GM19395 (cell line): Measurements from ENCODE around the gene TOMM7.
"Not testable (repeated sequence)": the region's sequence is repeated elsewhere in the genome, so short reads cannot be mapped to it uniquely, and the experiment has no call there.

ENCODE experiments used
- ATAC-seq: cut with Tn5 transposase; IDR thresholded peaks from one replicate; pipeline ENCODE4 v1.9.1; 2021; ENCODE audit warnings: mild to moderate bottlenecking, moderate library complexity; ENCODE audit not compliant: unreplicated experiment

The TOMM7 gene

DNA sequence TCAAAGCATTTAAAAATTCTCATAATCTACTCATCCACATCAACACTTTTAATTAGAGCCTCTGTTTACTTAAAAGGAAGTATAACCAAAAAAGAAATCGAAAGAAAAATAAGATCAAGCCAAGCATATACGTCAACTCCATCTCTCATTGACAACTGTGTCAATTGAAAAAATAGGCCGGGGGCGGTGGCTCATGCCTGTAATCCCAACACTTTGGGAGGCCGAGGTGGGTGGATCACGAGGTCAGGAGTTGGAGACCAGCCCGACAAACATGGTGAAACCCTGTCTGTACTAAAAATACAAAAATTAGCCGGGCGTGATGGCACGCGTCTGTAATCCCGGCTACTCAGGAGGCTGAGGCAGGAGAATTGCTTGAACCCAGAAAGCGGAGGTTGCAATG, 32.0 kb downstream of the TOMM7 start:
- not testable (repeated sequence) for ATAC-seq

DNA sequence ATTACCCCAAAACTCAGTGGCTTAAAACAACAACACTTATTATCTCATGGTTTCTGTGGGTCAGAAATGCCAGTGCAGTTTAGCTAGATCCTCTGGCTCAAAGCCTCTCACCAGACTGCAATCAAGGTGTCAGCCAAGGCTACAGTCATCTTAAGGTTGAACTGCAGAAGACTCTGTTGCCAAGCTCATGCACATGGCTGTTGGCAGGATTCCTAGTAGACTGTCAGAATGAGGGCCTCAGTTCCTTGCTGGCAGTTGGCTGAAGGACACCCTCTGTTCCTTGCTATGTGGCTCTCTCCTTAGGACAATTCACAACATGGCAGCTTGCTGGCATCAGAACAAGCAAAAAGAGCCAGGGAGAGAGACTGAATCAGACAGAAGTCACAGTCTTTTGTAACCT, 34.7 kb downstream of the TOMM7 start:
- ATAC-seq: no peak

DNA sequence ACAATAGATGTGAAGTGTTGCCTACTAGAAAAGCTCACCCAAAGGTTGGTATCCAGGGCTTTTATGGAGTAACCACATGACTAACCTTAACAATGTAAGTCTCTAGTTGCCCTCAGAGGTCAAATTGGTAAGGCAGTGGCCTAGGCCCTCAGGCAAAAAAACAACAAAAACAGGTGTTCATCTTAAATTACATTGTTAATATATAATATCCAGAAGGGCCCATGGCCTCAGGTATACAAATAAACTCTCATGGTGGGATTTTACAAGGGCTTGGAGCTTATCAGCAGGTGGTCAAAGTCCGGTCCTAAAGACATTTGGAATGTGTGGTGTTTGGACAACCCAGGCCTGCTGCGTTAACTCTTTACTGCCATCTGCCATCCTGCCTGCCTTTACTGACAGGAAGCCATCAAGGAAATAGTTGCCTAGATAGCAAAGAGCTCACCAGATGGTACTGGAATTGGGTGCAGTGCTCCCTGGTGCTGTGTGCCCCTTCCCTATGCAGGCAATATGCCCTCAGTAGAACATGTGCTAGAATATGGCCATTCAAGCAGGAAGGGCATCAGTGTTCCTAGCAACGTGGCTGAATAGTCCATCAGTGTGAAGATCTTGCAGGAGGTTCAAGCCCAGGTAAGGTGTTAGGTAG, 36.2 kb downstream of the TOMM7 start:
- no peak for ATAC-seq

DNA sequence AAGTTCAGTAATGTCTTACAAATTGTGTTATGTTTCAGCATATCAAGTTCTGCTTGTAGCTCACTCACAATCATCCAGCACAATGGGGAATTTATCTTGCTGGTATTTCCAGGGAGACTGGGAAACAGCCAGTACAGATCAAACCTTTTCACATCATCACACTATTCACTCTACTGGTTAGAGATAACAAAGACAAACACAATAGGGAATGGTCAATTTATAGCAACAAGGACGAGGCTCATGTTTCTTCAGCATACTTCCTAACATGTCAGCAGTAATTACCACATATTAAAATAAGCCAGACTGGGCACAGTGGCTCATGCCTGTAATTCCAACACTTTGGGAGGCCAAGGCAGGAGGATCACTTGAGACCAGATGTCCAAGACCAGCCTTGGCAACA, 38.3 kb downstream of the TOMM7 start:
- ATAC-seq: no peak

DNA sequence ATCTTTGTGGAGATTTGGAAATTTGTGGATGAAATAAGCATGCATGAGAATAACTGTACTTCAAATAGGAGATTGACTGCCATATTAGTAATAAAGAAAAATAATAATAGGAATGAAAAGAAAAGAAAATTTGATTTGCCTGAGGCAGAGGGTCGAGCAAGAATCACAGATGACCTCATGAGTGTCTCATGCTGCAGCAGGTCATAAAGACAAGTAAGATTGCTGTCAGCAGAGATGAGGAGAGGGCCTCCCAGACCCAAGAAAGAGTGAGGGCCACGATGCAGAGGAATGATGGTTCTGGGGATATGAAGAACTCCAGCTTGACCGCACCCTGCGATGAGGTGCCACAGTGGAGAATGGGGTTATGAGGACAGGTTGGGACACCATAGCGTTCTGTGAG, 39.2 kb downstream of the TOMM7 start:
- no peak for ATAC-seq

DNA sequence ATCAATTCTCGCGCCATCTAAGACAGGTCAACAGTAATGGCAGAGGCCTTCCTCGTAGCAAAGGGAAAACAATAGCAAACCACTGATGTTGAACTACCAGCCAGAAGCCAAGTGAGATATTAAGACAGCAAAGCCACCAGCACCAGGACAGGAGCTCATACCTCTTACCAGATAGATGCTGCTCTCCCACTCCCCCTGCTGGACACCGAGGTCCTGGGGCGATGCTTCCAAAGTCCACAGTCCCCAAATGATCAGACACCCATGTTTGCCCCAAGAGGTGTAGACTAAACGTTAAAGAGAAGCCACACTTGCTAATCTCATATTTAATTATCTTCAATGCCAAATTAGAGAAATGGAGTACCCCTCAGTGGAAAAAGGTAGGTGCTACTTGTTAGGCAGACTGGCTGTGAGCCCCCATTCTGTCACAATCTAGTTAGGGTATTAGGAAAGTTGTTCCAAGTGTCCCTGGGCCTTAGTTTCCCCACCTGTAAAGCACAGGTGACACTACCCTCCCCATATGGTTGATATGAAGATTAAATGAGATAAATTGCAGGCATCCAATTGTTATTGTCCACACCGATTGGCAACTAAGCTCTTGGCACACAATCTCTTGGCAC, 39.9 kb downstream of the TOMM7 start:
- ATAC-seq: peak; percentile 82

DNA sequence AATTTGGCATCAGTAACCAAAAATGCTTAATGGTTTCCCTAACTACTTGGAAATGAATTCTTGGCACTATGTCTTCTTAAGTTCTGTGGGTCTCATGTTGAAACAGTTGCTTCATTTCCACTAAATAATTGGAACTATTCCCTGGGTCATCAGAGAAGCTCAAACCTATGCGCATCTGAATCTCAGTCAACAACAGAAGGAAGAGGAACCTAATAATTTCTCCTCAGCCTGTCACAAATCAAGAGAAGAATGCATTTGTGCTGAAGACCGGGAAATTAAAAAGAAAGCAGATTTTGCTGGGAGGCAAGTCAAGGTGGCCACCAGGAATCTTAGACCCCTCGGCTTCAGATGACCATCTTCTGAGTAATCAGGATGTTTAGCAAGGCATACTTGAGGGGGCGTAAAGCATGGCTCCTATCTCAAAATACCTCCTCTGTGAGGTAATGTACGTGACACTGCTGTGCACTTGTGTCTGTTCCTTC, 41.4 kb downstream of the TOMM7 start:
- no peak for ATAC-seq

DNA sequence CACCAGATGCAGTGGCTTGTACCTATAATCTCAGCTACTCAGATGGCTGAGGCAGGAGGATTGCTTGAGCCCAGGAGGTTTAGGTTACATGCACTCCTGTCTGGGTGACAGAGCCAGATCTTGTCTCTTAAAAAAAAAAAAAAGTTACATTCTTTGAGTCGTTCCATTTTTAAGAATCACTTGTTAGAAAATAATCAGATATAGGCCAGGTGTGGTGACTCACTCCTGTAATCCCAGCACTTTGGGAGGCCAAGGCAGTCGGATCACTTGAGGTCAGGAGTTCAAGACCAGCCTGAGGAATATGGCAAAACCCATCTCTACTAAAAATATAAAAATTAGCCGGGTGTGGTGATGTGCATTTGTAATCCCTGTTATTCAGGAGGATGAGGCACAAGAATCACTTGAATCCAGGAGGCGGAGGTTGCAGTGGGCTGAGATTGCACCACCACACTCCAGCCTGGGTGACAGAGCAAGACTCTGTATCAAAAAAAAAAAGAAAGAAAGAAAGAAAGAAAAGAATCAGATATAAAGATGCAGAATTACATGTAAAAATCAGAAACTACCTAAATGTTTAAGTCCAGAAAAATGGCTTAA, 42.8 kb downstream of the TOMM7 start:
- not testable (repeated sequence) for ATAC-seq

DNA sequence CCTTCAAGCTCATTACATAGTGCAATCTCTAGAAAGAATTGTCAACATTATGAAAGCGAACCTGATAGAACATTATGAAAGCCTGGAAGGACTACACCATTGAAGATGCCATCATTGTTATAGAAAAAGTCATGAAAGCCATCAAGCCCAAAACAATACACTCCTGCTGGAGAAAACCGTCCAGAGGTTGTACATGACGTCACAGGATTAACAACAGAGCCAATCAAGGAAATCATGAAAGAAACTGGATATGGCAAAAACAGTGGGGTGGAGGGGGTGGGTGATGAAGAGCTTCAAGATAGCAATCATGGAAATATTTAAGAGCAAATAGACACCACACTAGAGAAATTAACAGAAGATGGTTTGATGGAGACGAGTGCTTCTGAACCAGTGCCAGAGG, 45.7 kb downstream of the TOMM7 start:
- ATAC-seq: no peak

DNA sequence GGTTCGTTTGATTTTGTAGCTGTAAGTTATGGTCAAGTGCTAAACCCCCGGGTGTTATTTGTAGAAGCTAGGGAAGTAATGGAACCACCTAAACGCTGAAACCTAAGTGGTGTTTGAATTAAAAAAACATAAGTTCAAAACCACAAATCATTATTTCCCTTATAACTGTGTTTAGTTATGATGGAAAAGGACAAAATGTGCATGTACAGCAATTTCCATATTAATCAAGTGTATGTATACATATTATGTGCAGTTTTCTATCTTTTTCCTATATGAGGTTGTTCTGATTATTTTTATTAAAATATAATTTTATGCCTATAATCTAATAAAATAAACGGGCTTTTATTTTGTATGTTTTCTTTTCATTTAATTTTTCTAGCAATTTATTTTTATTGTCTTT, 49.8 kb downstream of the TOMM7 start:
- ATAC-seq: no peak

DNA sequence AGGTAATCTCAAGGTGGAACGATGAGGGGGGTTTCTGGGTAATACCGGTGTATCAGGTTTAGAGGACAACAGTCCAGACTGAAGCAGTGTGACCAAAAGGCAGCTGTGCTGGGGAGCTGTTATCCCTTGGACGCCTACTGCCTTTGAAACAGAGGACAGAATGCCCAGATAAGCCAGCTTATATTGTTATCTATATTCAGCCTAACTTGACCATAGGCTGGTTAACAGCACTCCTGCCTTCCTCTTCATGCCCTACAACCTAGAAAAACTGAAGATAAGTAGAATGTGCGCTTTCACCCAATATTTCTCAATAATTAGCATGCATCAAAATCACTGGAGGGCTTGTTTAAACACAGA, 50.8 kb downstream of the TOMM7 start:
- ATAC-seq: no peak

DNA sequence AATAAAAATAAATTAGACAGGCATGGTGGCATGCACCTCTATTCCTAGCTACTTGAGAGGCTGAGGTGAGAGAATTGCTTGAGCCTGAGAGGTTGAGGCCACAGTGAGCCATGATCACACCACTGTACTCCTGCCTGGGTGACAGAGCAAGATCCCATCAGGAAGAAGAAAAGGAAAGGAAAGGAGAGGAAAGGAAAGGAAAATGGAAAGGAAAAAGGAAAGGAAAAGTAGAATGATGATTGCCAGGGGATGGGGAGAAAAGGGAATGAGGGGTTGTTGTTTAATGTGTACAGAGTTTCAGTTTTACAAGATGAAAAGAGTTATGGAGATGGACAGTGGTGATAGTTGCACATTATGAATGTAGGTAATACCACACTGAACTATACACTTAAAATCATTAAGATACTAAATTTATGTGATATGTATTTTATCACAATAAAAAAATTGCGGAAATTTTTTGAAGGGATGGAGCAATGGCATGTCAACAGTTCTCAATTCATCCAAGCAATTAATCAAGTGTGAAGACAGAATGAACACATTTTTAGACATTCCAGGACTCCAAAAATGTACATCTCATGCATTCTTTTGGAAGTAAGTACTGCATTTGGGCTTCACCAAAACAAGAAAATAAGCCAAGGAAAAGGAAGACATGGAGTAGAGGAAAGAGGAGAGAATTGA, 51.3 kb downstream of the TOMM7 start:
- no peak for ATAC-seq

DNA sequence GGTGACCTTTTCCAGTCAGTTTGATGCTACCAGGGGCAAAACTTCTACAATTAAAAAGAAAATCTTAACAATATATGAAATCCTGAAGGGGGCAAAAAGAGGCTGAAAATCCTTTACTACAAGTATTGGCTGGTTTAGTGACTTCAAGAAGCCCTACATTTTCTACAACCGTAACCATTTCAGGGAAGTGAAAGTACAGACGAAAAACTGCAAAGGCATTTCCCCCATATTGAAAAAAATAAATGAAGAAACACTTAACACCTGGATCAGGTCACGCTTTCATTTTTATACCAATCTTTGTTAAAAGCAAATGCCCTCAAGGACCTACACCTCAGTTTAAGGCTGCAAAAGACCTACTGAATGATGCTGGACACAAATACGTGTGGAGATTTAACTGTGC, 57.0 kb downstream of the TOMM7 start:
- peak; percentile 94 for ATAC-seq
